Non-pigmented ciliary epithelial cell (primary cell): ENCODE results near the gene MYH2.

Source experiments
- DNase-seq: peaks from one replicate; pipeline ENCODE4 v3.0.0-alpha.2; 2010; ENCODE audit warnings: low read depth

MYH2 gene

DNA sequence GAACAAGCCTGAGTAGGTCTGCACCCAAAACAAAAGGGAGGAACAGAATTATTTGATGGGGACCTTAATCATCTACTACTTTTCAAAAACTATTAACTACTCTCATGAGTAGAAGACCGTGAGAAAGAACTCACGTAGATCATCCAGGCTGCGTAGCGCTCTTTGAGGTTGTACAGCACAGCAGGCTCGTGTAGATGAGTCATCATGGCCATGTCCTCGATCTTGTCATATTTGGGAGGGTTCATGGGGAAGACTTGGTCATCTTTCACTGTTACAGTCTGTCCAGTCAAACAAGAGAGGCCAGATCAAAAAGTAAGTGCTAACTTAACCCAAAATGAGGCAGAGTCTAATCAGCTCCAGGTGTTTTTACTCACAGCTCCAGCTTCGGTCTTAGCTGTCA lies 33.4 kb downstream of the MYH2 start:
- DNase-seq = no peak

DNA sequence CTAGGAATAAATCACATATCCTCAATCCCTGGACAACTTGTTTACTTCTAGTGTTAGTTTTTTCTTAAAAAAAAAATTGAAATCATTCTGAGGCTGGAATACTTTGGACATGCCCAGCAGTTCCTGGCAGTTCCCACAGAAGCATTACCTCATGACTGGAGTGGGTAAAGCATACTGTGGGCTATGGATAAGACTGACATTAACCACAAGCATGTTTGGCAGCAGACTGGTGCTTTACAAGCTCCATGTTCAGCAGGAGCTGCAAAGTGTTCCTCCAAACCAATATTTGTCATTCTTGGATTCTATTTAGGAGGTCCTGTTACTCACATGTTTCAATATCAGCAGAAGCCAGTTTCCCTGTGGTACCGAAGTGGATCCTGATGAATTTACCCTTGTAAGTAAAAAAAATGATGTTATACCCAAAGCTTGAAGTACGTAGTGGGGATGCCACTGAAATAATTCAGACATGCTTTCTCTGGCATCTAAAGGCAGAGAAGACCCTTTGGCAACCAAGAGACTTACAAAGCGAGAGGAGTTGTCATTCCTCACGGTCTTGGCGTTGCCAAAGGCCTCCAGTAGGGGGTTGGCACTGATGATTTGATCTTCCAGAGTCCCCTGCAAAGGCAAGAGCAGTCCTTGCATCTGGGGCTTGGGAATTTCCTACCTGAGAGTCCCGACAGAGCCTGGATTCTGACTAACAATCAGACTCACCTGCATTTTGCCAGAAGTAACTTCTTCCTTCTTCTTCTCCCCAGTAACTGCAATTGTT lies 36.0 kb downstream of the MYH2 start:
- no peak for DNase-seq

DNA sequence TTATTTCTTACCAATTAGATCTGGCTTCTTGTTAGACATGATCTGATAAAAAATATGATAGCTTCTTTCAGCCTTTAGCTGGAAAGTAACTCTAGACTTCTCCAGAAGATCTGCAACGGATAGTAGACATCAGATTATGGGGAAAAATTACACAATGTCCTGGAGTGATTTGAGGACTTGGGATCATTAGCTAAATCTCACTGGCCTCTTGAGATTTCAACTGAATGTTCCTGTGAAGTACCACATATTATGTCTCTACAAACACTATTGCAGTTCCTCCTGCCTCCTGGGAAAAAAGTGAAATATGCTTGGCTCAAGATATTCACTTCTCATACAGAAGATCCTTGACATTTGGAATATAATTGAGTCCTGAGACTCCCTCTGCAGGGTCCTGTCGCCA lies 36.6 kb downstream of the MYH2 start:
- no peak for DNase-seq

DNA sequence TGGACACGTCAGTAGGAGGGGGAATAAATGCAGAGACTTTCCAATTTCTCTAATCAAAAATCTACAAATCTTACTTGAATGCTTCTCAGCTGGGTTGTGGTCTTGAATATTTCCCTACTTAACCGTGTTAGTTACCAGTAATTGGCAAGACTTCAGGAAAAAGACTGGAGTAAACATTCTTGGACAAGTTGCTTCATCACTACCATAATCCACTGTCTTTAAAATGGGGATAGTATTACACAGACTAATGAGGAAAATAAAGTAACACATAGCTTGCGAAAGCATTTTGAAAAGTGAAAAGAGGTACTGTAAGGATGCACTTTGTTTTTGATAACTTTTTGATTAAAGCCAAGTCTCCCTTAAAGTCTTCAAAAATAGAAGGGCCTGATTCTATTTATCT lies 49.5 kb downstream of the MYH2 start:
- DNase-seq = no peak

DNA sequence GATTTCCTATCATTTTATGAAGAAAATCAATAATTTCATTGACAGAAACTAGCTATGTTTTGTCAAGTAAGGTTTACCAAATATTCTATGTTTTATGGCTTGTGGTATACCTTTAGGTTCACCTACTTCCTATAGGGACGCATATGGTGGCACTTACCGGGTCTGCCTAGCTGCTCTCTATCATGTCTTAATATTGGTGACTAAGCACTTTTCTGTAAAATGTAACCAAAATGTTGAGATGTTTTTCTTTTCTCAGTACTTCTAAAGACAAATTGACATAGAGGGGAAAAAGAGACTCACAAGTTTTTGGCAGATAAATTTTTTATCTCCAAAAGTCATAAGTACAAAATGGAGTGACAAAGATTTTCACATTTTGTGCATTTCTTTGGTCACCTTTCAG lies 57.5 kb downstream of the MYH2 start:
- no peak for DNase-seq

DNA sequence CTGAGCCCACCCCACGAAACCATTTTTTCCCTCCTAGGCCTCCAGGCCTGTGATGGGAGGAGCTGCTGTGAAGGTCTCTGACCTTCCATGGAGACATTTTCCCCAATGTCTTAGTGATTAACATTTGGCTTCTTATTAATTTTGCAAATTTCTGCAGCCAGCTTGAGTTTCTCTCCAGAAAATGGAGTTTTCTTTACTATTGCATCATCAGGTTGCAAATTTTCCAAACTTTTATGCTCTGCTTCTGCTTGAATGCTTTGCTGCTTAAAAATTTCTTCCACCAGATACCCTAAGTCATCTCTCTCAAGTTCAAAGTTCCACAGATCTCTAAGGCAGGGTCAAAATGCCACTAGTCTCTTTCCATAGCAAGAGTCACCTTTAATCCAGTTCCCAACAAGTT lies 67.2 kb downstream of the MYH2 start:
- no peak for DNase-seq

DNA sequence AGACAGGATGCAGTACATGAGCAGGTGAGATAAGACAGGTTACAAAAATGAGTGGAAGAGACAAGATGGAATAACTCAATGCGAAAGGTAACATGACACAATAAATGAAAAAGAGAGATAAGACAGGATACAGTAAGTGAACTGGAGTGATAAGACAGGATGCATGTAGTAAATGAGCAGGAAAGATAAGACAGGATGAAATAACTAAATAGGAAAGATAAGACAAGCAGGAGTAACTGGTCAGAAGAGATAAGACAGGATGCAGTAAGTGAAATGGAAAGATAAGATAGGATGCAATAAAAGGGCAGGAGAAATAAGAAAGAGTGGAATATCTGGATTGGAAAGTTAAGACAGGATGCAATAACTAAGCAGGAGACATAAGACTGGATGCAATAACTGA lies 71.8 kb downstream of the MYH2 start:
- no peak for DNase-seq

DNA sequence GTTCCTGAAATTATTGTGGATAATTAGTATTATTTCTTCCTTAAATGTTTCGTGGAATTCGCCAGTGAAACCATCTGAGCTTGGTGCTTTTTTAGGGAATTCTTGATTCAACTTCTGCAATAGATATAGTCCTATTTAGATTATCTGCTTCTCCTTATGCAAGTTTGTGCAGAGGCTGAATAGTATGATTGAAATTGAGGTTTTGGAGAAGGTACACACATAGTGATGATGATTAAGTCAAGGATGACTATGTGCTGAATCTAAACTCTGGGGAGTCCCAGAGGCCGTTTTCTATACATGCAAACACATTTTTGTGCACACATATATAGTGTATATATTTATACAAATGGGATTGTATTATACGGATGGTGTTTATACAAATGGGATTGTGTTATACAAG lies 74.9 kb downstream of the MYH2 start:
- no peak for DNase-seq

DNA sequence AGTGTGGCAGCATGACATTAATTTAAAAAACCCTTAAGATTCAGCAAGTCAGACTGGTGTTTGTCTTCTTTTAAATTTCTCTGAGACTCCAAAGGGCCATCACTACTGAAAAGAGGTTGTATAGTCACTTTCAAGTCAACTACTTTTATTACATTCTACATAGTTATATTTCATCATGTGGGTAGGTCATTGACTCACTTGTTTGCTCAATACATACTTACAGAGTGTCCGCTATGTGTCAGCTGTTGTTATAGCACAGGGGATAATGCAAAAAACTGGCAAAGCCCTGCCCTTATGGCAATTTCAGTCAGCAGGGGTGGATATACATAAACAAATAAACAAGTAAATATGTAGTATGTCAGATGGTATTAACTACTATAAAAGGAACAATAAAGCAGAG lies 77.6 kb downstream of the MYH2 start:
- no peak for DNase-seq
